HG03520 (cell line): ENCODE measurements around the gene CCDC141.

Source experiments
- ATAC-seq: cut with Tn5 transposase; IDR thresholded peaks from one replicate; pipeline ENCODE4 v1.9.1; 2021; ENCODE audit warnings: mild to moderate bottlenecking, moderate library complexity; ENCODE audit not compliant: unreplicated experiment

The CCDC141 gene

GRCh38 chr2:178914259-178914849, 135.6 kb downstream of the CCDC141 start:
- ATAC-seq: peak; percentile 95

DNA sequence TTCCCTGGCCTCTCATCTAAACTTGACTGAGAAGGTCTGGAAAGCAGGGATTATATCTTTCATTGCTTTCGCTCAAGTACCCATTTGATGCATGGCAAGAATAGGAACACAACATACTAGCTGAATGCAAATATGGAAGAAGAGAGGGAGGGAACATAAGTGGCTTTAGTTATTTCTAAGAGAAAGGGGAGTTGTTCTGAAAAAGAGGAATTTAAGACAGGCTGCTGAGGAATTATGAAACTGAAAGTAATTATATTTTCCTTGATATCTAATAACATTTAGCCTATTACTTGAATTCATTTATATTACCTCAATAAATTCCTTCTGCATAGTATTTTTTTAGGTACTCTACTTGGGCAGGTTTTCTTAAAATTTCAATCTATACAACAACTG, 136.9 kb downstream of the CCDC141 start:
- no peak for ATAC-seq

GRCh38 chr2:178912416-178913048, 137.4 kb downstream of the CCDC141 start:
- no peak for ATAC-seq

GRCh38 chr2:178911039-178911438, 138.9 kb downstream of the CCDC141 start:
- ATAC-seq: no peak

DNA sequence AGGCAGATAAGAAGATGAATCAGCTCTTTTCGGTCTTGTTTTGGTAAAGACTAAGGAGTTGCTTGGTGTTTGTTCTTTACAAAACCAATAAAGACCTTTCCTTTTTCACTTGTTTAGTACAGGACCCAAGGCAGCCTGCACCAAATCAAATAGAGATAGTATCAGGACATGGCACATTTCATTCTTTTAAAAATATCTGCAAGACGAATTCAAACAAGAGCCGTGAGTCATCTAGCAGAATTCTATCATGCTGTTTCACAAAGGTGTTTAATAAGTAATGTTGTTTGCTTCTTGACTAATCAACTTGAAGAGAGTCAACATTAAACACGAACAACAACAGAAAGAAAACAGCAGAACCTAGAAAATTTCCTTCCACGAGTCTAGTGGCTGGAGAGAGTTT, 139.9 kb downstream of the CCDC141 start:
- no peak for ATAC-seq

DNA sequence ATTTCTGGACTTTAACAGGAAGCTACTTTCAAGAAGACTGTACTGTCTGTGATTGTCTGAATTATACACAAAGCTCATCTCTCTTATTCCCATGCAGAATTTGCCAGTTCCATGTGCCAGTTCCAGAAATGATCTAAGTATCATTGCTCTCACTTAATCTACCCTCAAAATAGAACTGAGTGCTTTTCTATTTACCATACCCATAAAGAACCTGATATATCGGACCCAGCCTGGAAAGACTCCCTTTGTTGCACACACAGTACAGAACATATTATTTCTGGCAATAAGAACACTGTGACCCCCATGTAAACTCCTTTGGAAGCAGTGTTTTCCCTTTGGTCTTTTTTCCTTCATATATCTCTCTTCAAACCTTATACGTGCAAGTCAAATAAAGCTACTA, 140.4 kb downstream of the CCDC141 start:
- ATAC-seq: no peak

- no peak for ATAC-seq
These were observed 141.1 kb downstream of the CCDC141 start for GRCh38 chr2:178908810-178909209.

DNA sequence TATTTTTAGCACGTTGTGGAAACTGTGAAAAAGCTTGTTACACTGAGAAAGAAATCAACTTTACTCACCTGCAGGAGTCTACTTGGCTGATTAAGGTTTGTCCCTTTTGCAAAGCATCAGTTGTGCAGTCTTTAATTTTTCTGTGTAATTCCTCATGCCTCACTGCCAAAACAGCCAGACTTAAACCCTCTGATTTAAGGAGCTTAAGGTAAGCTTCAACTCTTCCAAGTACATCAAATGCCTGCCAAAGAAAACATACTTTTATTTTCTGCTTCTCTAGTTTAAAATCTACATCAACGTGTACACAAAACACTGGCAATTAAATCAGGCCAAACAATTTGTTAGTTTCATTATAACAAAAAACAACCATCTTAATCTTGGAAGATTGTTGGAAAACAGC, 144.7 kb downstream of the CCDC141 start:
- ATAC-seq: no peak

DNA sequence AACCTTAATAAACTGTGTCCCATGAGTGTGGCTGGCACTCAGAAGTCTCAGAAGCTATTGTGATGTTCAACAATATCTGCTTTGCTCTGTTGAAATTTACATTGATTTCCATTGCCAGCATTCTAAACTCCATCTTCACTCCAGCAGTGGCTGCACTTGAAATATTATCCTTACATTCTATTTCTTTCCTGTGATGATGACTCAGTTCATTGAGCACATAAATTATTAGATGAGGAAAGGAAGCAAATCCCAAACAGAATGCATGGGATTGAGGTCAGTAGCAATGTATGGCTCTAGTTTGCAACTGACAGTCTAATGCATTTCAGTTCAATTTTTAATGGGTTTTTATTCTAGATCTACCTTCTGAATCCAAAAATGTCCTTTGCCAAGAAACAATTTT, 150.3 kb downstream of the CCDC141 start:
- no peak for ATAC-seq

DNA sequence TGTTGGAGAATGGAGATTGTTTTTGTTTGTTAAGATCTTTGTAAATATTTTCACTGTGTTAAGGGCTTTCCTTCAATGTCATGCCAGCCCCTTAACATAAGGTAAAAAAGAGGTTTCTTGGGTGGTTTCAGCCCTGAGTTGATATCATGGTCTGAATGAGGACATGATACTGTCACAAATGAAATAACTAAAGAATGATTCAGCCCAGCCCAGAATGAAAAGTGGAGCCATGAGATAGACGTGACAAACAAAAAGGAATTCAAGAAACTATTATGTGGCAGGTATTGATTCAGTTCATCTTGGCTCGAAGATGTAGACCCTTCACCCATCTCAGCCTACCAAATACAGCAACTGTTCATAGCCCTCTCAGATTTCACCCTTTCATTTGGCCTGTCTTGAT, 154.1 kb downstream of the CCDC141 start:
- ATAC-seq: no peak

DNA sequence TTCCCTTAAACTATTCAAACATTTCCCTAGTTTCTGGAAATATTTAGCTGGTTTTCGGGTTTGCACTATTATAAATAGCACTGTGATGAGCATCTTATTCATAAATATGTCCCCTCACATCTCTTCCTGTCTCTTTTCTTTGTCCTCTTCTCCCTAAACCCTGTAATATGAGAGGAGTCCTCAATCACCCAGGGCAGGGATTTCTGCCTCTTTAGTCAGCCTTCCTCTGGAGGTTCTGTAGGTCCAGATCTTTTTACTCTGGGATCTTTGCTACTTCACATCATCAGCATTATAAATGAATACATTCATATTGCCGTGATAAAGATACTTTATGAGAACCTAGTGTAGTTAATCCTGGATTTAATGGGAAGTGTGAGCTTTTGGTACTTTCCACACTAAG, 154.8 kb downstream of the CCDC141 start:
- no peak for ATAC-seq

DNA sequence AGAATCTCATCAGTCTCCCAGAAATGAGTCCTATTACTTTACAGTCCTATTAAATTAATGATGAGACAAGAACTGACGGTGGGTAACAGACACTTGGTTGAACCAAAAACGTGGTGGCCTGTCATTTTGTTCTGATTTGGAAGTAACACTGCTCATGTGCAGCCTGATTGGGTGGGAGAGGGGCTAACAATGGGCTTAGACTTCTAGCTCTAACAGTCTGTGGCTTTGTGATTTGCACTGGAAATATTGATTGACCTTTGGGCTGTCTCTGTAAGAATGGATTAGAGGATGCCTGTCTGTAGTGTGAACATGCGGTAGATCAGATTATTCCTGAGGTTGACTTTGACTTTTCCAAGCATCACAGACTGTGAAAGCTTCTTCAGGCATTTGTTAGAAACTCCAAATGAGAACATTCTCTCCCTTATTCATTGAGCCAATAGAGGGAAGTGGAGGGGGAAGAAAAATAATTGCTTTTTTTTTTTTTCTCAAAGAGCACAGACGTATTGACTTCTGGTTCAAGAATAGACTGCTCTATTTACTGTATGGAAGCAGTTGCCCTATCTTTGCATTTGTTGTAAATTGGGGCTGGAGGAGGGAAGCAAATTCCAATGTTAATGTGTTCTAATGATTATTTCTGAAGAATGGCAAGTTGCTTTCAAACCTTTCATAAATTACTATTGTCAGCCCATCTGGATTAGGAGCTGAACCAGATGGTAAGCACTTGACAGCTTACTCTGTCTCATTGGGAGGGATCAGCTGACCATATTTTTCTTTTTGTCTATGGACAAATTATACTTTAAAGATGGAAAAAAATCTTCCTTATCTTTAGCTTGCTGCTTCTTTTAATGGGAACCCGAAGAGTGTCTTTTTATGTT, 156.9 kb downstream of the CCDC141 start:
- no peak for ATAC-seq

DNA sequence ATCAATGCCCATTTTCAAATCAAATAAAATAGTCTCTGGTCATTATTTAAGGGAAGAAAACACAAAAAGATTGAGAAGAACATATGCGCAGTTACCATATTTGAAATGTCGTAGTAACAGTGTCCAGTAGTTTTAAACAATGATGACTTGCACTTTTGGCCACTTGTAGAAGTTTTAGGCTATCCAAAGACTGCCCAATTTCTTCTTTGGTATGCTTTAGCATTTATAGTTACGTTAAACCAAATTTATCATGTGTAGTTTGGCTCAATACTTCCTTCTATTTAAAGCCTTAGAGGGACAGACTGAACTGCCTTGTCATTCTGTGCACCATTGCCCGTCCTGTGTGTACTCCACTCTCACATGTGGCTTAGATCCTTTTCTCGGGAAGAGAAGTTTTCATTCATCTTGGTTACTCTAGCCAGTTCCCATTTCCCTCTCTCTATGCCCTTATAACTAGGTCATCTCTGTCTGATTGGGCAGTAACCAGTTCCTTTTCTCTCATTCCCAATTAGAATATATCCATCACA, 157.9 kb downstream of the CCDC141 start:
- no peak for ATAC-seq

DNA sequence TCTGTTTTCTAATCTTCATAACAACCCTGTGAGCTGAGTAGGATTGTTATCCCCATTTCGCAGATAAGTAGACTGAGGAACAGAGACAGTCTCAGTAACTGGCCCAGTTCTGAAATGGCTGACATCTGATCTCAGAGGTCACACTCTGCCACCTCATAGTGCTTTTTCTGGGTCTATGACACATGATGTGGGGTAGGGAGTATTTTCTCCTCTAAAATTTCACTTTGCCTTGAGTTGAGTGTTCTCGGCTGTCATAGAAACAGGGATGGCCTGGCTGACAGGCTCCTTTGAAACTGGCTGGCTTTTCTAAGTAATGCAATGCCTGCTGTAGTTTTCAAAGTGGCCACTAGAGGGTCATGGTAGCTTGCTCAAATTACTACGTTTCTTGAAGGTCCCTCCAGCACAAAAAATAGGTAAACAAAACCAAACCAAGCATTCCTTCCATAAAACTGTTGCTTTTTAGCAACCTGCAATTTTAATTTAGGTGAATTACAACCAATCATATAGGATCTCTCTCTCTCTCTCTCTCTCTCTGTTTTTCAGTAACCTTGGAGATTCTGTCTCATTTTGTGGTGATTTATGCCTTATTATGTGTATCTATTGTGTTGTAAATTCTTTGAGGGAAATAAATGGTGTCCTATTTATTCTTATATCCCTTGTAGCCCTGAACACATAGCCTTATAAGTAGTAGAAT, 158.5 kb downstream of the CCDC141 start:
- peak; percentile 80 for ATAC-seq

DNA sequence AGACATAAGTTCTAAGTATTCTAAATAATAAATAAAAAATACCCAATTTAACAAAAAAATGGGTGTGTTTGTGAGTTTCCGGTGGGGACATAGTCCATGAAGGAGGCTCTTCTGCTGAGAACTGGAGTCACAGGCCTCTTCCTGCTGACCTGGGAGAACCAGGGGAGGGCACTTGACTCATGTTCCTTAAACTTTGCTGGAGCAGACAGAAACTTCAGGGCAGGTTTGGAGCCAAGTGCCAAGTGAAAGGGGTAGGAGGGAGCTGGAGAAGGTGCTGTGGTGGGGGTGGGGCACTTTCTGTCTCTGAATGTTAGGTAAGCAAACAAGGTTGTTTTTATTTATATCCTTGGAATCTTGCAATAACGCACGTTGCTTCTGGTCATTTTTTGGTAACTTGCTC, 163.9 kb downstream of the CCDC141 start:
- no peak for ATAC-seq

DNA sequence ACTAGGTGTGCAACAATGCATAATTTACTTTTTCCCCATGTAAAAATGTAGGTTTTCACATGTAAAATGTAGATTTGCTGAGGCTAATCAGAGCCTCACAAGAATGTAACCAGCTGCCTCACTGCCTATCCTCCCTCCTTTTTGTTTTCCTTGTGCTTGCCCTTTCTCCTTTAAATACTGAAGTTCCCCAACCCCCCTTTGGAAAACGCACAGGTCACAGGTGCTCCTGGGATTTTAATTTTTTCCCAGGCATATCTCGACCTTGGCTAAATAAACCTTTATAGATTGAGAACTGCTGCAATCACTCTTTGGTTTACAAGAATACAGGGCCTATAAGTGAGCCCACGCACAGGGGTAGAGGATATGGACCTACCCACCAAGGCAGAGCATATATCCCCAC, 165.5 kb downstream of the CCDC141 start:
- no peak for ATAC-seq

DNA sequence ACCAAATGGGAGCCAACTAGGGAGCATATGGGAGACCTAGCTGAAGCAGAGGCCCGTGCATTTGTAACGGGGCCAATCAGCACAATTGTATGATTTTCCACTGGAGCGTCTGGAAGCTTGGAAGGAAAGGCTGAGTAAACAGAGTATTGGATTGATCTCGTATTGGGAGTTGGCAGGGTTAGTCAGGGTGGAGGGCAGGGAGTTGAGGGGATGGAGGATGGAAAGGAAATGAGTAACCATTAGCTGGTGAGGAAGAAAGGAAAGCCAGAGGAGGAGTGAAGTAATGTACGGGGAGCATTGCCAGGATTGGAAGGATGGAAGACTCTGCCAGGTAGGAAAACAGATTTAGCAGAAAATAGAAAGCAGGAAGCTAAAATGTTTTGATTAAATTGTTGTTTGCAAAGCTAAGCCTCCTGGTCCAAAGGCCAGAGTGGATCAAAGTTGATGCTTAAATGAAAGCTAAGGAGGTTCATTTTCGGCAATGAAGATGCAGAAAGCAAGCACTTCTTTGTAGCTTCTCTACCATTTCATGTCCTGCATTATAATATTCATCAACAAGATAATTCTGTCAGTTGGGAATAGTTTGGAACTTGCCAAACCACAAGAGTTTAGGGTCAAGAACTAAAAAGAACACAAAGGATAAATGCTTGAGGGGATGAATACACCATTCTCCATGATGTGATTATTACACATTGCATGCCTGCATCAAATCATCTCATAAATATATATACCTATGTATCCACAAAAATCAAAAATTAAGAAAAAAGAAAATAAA, 167.1 kb downstream of the CCDC141 start:
- ATAC-seq: no peak

DNA sequence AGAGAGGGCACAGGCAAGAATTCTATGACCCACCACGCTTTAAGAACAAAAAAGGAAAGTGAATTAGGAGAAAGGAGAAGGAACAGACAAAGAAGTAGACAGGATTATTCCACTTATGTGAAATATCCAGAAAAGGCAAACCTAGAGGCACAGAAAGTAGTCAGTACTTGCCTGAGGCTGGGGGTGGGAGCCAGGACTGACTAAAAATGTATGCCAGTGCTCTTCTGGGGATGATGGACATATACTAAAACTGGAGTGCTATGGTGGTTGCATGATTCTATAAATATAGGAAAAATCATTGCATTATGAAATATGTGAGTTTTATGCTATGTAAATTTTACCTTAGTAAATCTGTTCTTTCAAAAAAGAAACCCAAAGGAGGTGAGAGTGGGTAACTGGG, 168.9 kb downstream of the CCDC141 start:
- no peak for ATAC-seq

GRCh38 chr2:178880257-178880656, 169.7 kb downstream of the CCDC141 start:
- ATAC-seq: no peak

DNA sequence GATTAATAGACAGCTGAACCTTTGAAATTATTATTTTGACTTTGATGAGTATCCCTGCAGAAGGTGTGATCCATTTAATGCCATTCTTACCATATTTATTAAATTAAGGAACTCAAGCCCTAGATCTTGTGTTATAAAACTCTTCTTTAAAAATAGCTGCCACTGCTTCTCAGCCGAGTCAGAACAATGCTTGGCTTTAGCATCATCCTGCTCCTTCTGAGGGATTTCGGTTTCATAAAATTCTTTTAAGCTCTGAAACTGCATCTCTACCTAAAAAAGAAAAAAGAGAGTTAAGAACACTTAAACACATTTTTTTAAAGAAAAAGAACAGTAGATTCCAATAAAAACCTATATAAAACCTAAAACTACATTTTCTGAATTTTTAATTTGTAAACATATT, 172.1 kb downstream of the CCDC141 start:
- no peak for ATAC-seq
